ENCODE results near the gene S100Z.

DNA sequence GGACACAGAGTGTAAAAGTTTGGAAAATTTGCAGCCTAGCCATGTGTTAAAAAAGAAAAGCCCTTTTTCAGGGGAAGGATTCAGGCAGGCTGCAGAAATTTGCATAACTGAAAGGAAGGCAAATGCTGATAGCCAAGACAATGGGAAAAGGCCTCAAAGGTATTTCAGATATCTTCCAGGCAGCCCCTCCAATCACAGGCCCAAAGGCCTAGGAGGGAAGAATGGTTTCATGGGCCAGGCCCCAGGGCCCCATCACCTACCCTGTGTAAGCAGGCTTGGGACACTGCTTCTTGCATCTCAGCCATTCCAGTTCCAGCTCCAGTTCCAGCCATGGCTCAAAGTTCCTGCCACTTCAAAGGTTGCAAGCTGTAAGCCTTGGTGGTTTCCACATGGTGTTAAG is 4.8 kb downstream of the S100Z start:
- TF ChIP-seq, protein P1, sequence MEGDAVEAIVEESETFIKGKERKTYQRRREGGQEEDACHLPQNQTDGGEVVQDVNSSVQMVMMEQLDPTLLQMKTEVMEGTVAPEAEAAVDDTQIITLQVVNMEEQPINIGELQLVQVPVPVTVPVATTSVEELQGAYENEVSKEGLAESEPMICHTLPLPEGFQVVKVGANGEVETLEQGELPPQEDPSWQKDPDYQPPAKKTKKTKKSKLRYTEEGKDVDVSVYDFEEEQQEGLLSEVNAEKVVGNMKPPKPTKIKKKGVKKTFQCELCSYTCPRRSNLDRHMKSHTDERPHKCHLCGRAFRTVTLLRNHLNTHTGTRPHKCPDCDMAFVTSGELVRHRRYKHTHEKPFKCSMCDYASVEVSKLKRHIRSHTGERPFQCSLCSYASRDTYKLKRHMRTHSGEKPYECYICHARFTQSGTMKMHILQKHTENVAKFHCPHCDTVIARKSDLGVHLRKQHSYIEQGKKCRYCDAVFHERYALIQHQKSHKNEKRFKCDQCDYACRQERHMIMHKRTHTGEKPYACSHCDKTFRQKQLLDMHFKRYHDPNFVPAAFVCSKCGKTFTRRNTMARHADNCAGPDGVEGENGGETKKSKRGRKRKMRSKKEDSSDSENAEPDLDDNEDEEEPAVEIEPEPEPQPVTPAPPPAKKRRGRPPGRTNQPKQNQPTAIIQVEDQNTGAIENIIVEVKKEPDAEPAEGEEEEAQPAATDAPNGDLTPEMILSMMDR (IDR thresholded peaks at IDR 0.05), result no peak
- no peak for TF ChIP-seq POLR2A (IDR thresholded peaks at IDR 0.05)
